DOHH2 (cell line): ENCODE measurements around the gene AP5Z1.

ENCODE experiments used
- H3F3A ChIP-seq: fragments of 200-600 bp; sonication (generic), shearing (Covaris generic); 2 replicates; pipeline ENCODE4 v1.6.0; 2016; ENCODE audit warnings: antibody characterized with exemption, mild to moderate bottlenecking; ENCODE audit not compliant: control insufficient read depth, insufficient read depth
- H3K27ac ChIP-seq: fragments of 200-600 bp; sonication (generic); 2 replicates; pipeline ENCODE4 v1.5.1; 2014; ENCODE audit warnings: low read depth, mild to moderate bottlenecking, low read length, moderate library complexity
- H3K27me3 ChIP-seq: fragments of 200-600 bp; sonication (generic); 2 replicates; pipeline ENCODE4 v1.6.1; 2014; ENCODE audit warnings: mild to moderate bottlenecking, low read length, mixed read lengths; ENCODE audit not compliant: control insufficient read depth
- H3K36me3 ChIP-seq: fragments of 200-600 bp; sonication (generic); 2 replicates; pipeline ENCODE4 v1.6.1; 2014; ENCODE audit warnings: mild to moderate bottlenecking, low read length, moderate library complexity, mixed read lengths; ENCODE audit not compliant: control insufficient read depth
- H3K4me1 ChIP-seq: fragments of 200-600 bp; sonication (generic); 2 replicates; pipeline ENCODE4 v1.6.1; 2014; ENCODE audit warnings: mild to moderate bottlenecking, low read length, mixed read lengths; ENCODE audit not compliant: control insufficient read depth
- H3K4me2 ChIP-seq: fragments of 200-600 bp; sonication (generic); 2 replicates; pipeline ENCODE4 v1.6.0; 2014; ENCODE audit warnings: mild to moderate bottlenecking, low read length, moderate library complexity
- H3K4me3 ChIP-seq: fragments of 200-600 bp; sonication (generic); 2 replicates; pipeline ENCODE4 v1.5.1; 2014; ENCODE audit warnings: mild to moderate bottlenecking, low read length, mixed read lengths
- H3K79me2 ChIP-seq: fragments of 200-600 bp; sonication (generic); 2 replicates; pipeline ENCODE4 v1.6.1; 2014; ENCODE audit warnings: mild to moderate bottlenecking, low read length, mixed read lengths; ENCODE audit not compliant: control insufficient read depth
- H3K9me2 ChIP-seq: fragments of 200-600 bp; sonication (generic); replicated peaks from 2 replicates; pipeline ENCODE4 v1.6.1; 2014; ENCODE audit warnings: mild to moderate bottlenecking, low read length, mixed read lengths; ENCODE audit not compliant: control insufficient read depth
- H3K9me3 ChIP-seq: fragments of 200-600 bp; sonication (generic); 2 replicates; pipeline ENCODE4 v1.6.1; 2014; ENCODE audit warnings: antibody characterized with exemption, low read length, mixed read lengths; ENCODE audit not compliant: control insufficient read depth, insufficient read depth
- H4K20me1 ChIP-seq: fragments of 200-600 bp; sonication (generic); 2 replicates; pipeline ENCODE4 v1.6.0; 2014; ENCODE audit warnings: low read depth, mild to moderate bottlenecking, antibody characterized with exemption, low read length, moderate library complexity; ENCODE audit not compliant: control insufficient read depth, insufficient read depth
- CTCF ChIP-seq: fragments of 200-600 bp; sonication (generic); IDR thresholded peaks from one replicate; pipeline ENCODE4 v1.5.1; 2014; ENCODE audit warnings: antibody characterized with exemption, mild to moderate bottlenecking, low read depth, low read length; ENCODE audit not compliant: poor library complexity, severe bottlenecking
- EZH2phosphoT487 ChIP-seq: fragments of 200-600 bp; sonication (generic); IDR thresholded peaks from 2 replicates; pipeline ENCODE4 v1.6.1; 2017; ENCODE audit warnings: borderline replicate concordance, mild to moderate bottlenecking, antibody characterized with exemption, low read length, moderate library complexity, mixed read lengths

Gene AP5Z1

GRCh38 chr7:4830176-4830575, 54.8 kb downstream of the AP5Z1 start:
- Histone ChIP-seq H3K27me3 (no peaks in the 10 kb centered on the region), H3K4me1 (no peaks in the 10 kb centered on the region), H3K4me2 (no peak overlapping the region), H3K9me3 (no peaks in the 10 kb centered on the region), H3K36me3 (no peaks in the 10 kb centered on the region), H3K9me2 (no peaks in the 10 kb centered on the region), H3K27ac (no peak overlapping the region), H3K4me3 (no peak overlapping the region), H3F3A (no peaks in the 10 kb centered on the region), H3K79me2 (no peaks in the 10 kb centered on the region), H4K20me1 (no peaks in the 10 kb centered on the region)
- peak; percentile 99 for TF ChIP-seq CTCF
- no peak for TF ChIP-seq EZH2phosphoT487

GRCh38 chr7:4831723-4832495, 56.5 kb downstream of the AP5Z1 start:
- Histone ChIP-seq H3K9me2 (no peaks in the 10 kb centered on the region), H3K4me3 (no peak overlapping the region), H3K79me2 (no peaks in the 10 kb centered on the region), H3K36me3 (no peaks in the 10 kb centered on the region), H3K9me3 (no peaks in the 10 kb centered on the region), H3K27me3 (no peaks in the 10 kb centered on the region), H3K4me2 (no peak overlapping the region), H3K4me1 (no peaks in the 10 kb centered on the region), H3K27ac (no peak overlapping the region), H4K20me1 (no peaks in the 10 kb centered on the region), H3F3A (no peaks in the 10 kb centered on the region)
- TF ChIP-seq CTCF, result no peak
- TF ChIP-seq EZH2phosphoT487, result no peak

GRCh38 chr7:4832711-4833110, 57.3 kb downstream of the AP5Z1 start:
- Histone ChIP-seq H3K27me3 (no peaks in the 10 kb centered on the region), H3K27ac (no peak overlapping the region), H3K9me3 (no peaks in the 10 kb centered on the region), H3K9me2 (no peaks in the 10 kb centered on the region), H3K36me3 (no peaks in the 10 kb centered on the region), H3K79me2 (no peaks in the 10 kb centered on the region), H4K20me1 (no peaks in the 10 kb centered on the region), H3K4me2 (no peak overlapping the region), H3K4me3 (no peak overlapping the region), H3F3A (no peaks in the 10 kb centered on the region), H3K4me1 (no peaks in the 10 kb centered on the region)
- TF ChIP-seq CTCF (no peak), EZH2phosphoT487 (no peak)
